RKO (cell line): Measurements from ENCODE around the gene PRKCA.
A peak's percentile ranks its signal among the peaks of the same experiment; 100 is the strongest.

Source experiments
- DNase-seq: peaks from one replicate; pipeline ENCODE4 v3.0.0-alpha.2; 2016; ENCODE audit warnings: low spot score

Gene PRKCA

DNA sequence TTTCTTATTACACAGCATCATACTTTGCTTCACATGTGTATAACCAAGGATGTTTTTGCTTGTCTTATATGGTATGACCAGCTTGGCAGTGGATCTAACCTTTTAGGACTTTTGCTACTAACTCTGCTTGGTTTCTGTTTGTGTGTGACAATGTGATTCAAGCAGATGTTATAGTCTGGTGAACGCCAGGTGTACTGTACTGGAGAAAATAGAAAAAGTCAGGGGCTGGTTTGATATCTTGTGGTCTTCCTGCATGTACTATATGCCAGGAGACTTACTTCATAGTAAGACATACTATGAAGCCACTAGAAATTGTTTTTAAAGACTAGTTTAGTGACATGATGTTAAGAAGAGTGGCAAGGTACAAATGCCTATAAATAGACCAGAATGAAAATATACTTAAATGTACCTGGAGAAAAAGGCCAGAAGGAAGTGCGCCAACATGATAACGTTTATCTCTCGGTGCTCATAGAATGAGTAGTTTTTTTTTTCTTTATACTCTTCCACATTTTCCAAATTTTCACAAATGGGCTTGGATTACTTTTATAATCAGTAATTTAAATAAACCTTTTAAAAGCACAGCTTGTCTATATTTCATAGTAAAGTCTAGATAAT lies 112.3 kb downstream of the PRKCA start:
- DNase-seq: no peak

GRCh38 chr17:66415366-66416206 lies 113.2 kb downstream of the PRKCA start:
- DNase-seq: no peak

DNA sequence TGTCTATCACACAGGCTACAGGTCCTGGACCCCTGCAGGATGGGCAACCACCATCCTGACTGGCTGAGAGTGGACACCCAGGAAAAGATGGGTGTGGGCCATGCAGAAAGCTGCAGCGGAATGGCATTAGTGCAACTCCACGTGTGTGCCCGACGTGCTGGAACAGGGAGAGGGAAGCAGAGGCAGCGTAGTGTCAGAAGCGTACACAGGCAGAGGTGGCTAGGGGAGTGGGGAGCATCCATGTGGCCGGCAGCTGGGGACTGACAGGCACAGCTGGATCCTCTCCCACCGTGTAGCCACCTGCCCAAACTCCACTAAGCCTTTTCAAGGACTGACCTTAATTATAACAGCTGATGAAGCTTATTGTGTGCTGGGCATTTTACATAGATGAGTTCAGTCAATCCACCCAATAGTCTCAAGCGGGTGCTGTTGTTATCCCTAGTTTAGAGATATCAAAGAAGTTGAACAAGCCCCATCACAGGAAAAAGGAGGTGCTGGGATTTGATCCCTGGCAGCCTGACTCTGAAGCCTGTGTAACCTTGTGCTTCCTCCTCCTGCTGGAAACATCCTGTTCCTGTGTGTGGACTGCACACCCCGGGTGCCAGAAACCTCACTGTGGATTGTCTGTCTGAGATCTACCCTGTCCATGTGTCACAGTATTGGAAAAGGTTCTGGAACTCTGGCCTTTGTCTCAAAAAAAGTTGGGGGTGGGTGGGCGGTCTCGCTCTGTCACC lies 114.0 kb downstream of the PRKCA start:
- DNase-seq: no peak

- DNase-seq: no peak
Measured at GRCh38 chr17:66417300-66417719, 114.9 kb downstream of the PRKCA start.

GRCh38 chr17:66420961-66421371 lies 118.6 kb downstream of the PRKCA start:
- DNase-seq: no peak

DNA sequence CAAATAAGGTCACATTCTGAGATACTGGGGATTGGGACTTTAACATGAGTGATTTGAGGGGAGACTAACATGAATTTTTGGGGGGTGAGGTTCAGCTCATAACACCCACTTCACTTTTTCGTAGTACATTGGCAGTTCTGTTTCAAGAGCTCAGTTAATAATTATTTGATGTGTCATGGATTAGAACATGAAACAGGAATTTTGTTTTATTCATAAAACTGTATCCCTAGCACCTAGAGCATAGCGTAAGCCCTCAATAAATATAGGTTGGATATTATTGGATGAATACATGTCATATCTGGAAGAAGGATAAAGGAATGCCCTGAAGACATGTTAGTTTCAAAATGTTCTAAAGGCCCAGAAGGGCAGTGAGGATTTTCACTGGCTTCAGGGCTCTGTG lies 119.8 kb downstream of the PRKCA start:
- no peak for DNase-seq

- DNase-seq: no peak
Measured at GRCh38 chr17:66423056-66423955, 120.9 kb downstream of the PRKCA start.

DNA sequence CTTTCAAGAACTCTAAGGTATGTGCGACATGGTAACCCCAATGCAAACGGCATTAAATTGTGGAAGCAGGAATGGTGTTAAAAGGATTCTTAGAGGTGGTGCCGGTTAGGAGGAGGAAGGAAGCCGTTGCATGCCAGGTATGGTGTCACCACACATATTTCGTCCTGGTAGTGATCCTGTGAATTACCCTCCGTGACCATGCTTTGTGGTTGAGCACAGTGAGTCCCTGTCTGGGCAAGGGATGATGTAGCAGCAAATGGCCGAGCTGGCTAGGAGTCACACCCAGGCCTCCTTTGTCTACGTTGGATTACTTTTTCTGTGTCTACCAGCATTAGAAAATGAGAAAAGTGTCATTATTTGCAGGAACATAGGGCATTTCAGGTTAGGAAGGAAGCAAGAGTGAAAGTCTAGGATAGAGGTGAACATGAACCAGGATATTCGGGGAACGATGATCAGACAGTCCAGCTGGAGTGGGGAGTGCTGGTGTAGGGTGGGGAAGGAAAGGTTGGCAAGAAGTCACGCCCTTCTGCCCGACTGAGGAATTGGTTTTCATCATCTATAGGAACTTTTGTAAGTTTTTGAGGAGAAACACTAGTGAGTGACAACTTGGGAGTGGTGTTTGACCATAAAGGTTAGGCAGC lies 123.5 kb downstream of the PRKCA start:
- no peak for DNase-seq

- DNase-seq: peak; percentile 26
Measured at GRCh38 chr17:66426397-66427033, 124.1 kb downstream of the PRKCA start.

GRCh38 chr17:66427134-66427533 lies 124.7 kb downstream of the PRKCA start:
- DNase-seq: no peak

GRCh38 chr17:66429680-66430079 lies 127.3 kb downstream of the PRKCA start:
- DNase-seq: no peak

- no peak for DNase-seq
Measured at GRCh38 chr17:66430846-66431795, 128.7 kb downstream of the PRKCA start.

DNA sequence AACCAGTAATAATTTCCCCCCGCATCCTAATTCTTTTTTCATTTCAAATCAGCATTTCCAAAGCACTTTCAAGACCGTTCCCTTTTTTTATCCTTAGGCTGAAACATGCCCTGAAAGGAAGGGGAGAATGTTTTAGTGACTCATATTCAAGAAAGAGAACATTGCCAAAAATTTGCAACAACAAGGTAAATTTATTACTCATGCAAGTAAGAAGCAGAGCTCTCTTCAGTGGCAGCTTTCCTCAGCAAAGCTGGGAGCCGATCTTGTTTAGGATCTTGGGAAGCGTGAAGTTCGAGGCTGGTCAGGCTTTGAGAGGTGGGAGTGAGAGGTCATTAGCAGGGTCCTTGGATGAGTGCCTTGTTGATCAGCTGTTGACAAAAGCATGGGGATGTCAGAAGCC lies 129.5 kb downstream of the PRKCA start:
- DNase-seq: no peak

DNA sequence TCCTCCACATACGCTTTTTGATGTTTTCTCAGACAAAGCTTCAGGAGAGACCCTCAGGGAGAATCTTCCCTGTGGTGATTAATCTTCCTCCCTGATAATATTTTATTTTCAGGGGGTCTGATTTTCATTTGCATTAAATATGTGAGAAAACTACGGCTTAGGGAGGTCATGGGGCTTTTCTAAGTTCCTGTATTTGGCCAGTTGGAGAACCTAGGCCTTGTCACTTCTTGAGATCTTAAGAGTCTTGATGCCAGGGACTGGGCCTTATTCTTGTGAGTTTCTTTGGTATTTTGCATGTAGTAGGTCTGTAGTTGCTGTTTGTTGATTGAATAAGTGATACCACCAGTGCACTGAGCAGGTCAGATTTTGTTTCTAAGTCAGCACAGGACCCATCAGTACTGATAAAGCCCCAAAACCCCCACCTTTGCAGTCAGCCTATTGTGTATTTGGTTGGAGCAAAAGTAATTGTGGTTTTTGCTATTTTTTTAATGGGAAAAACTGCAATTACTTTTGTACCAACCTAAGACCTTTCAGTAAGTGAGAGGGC lies 130.1 kb downstream of the PRKCA start:
- DNase-seq: no peak

DNA sequence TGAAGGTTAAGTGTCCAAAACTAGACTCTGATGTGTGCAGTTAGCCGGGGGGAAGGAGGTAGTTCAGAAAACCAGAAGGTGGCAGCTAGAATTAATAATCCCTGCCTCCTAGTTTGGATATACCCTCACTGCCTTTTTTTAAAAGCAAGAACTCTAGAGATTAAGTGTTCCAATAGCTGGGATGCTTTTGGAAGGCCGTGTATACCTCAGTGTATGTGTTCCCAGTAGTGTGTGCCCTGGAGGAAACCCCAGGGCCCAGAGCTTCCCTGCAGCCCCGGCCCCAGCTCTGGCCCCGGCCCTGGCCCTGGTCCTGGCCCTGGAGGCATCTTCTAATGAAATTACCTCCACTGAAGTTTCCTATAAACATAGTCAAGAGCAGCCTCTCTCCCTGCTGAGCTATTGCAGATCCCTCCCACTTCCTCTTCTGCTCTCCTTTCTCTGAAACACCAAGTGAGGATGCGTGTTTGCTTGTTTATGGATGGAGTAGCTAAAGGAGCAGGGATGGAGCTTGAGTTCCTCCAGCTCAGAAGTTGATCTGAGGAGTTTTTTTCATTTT lies 130.7 kb downstream of the PRKCA start:
- DNase-seq: no peak

GRCh38 chr17:66435182-66435581 lies 132.8 kb downstream of the PRKCA start:
- DNase-seq: no peak

DNA sequence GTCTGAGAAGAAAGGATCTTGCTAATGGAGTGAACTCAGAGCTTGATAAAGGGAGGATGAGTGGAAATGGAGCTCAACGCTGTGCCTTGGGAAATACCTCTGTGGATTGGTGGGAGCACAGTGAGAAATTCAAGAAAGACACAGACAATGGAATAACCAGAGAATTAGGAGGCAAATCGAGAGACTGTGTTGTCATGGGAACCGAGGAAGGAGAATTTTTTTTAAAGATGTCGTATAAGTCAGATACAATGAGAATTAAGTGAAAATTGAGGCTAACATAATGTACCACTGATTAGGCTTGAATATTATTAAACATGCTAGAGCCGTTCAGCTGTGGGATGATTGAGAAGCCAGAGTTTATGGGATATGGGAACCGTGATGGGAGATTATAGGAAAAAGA lies 134.2 kb downstream of the PRKCA start:
- no peak for DNase-seq

GRCh38 chr17:66437476-66438026 lies 135.1 kb downstream of the PRKCA start:
- no peak for DNase-seq

DNA sequence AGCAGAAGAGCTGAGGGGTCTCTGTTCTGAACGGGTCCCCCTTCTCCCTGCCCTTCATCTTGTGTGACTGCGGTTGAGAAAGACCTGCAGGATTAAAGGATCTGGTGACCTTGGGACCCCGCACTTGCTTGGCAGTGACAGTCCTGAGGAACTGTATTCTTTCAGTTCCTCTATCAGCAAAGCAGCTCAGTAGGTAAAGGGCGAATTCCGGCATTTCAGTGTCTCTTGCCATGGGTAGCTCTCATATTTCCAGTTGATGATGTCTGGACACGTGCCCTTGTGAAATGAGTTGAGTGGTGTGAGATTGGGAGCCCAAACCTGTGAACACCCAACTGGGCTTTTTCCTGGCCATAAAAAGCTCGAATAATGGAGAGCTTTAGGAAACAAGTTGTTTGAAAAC lies 135.7 kb downstream of the PRKCA start:
- no peak for DNase-seq
